HG03196 (cell line): ENCODE data around the gene FAM83B.

Source experiments
- ATAC-seq: cut with Tn5 transposase; IDR thresholded peaks from one replicate; pipeline ENCODE4 v1.9.1; 2021; ENCODE audit not compliant: unreplicated experiment

FAM83B gene

DNA sequence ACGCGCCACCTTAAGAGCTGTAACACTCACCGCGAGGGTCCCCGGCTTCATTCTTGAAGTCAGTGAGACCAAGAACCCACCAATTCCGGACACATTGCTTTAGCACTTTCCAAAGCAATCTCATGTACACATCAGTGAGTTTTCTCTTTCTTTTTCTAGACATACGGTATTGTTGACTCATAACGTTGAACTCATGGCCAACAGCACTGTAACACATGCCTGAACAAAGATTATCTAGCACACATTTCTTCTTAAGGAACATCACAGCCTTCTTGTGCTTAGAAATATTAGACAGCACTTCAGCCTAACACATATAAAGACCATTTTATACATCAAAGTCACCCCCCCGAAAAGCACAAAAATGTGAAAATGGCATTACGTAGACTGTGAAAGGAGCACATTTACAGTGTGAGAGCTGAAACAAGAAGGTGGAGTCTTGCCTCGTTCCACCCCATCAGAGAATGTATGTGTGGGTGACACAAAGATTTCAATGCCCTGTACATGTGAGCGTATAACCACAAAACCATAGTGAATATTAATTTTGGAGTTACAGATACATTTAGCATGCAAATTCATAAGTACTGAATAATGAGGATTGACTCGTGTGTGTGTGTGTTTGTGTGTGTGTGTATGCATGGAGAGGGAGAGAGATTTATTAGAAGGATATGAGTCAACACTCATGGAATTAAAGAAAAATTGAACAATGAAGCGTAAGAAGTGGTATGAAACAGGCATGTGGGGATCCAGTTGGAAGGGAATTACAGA, 134.1 kb downstream of the FAM83B start:
- ATAC-seq, result no peak

DNA sequence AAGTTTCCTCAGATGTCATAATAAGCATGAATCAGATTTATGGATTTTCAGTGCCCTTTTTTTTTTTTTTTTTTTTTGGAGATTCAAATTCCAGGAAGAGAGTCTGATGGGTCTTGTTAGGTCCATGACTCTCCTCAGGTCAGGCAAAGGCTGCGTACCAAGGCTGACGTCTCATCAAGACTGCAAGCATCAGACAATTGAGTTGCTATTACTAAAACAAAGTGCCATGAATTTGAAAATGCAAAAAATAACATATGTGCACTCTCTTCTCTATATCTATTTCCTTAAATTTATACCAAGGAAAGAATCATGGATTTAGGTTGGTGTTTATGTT, 134.7 kb downstream of the FAM83B start:
- no peak for ATAC-seq

DNA sequence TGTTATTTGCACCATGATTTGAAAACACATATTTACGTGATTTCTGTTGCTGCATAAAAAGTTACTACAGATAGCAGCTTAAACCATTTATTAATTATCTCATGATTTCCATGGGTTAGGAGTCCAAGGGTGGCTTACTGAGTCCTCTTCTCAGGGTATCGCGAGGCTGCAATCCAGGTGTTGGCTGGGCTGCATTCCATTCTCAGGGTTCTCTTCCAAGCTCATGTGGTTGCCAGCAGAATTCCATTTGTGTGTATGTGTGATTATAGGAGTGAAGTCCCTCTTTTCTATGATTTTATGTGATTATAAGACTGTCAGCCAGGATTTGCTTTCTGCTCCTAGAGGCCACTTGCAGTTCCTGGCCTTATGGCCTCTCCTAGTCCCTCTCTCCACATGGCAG, 135.1 kb downstream of the FAM83B start:
- ATAC-seq, result no peak

DNA sequence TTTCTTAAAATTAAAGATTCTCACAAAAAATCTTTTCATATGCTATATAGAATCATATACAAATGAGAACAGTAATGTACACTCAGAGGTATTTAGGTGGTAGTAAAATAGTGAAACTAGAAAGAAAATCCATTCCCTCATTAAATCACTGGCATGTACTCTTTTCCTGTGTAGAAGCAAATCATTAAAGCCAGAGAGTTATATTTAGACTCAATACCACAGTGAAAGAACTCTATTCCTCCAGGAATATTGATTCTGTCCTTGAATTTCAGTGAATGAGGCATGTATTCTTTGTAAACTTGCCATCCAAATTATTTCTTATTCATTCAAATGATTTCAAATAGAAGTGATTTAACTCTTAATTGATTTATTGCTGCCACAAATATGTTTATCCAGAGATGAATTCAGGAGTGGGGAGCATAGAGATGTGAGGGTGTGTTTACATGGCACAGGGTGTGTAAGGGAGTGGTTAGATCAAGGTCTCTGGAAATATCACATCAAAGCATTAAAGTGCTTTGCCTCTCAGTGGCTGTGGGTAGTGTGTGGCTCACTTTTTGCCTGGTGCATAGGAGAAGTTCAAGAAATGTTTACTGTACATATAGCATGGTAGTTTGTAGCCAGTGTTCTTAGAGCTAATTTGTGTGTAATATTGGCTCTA, 141.2 kb downstream of the FAM83B start:
- no peak for ATAC-seq

DNA sequence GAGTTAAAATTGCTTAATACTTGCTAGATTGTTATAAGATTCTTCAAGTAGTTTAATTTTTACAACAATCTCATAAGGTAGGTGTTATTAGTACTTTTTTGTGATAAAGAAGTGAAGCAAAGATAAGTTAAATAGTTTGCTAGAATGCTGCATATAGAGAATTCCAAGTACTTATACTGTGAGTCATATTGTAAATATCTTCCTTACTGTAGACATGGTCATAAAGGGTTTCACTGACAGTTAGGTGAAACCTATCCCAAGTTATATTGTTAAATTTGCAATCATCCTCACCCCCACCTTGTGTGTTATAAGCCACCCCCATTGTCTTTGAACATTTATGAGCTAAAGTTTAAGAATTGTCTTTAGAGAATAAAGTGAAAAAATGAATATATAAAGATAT, 142.0 kb downstream of the FAM83B start:
- no peak for ATAC-seq

DNA sequence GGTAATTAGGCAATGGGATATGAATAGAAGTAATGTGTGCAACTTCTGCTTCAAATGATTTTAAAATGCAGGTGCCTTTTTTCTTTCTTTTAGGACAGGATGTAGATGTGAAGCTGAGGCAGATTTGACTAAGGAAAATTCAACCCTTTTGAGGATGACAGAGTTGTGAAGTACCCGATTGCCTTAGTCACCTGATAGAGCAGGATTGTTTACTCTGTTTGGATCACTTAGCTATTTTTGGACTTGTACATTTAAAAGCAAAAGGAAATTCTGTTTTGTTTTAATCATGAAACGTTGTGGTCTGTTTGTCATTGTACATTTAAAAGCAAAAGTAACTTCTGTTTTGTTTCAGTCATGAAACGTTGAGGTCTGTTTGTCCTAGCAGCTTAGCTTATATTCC, 143.4 kb downstream of the FAM83B start:
- ATAC-seq, result no peak
